Measurements from ENCODE around the gene CHAD. TPM values are rescaled to one million over a fixed set of nuclear protein-coding genes. Genes with fewer than 3 reads are reported as not detected.
A peak's percentile ranks its signal among the peaks of the same experiment; 100 is the strongest.

Gene CHAD
- total RNA-seq, 1 donor from 2014 or later, result not detected

- TF ChIP-seq CTCF (IDR thresholded peaks at IDR 0.05), result no peak
- ATAC-seq, result no peak
- no peaks in the 10 kb centered on the region for H3K27me3 ChIP-seq
- H3K4me3 ChIP-seq, result no peak overlapping the region
- intact Hi-C loops (cut with DNase I), result no loop called here
- no peak overlapping the region for H3K27ac ChIP-seq
- H3K4me1 ChIP-seq, result no peaks in the 10 kb centered on the region
- no peaks in the 10 kb centered on the region for H3K9me3 ChIP-seq
- no peaks in the 10 kb centered on the region for H3K36me3 ChIP-seq
- no peak for DNase-seq
Measured at GRCh38 chr17:50505591-50506130, 37.0 kb upstream of the CHAD start.

GRCh38 chr17:50502301-50502990 lies 33.8 kb upstream of the CHAD start:
- Histone ChIP-seq H3K27me3 (no peaks in the 10 kb centered on the region), H3K4me1 (no peaks in the 10 kb centered on the region), H3K27ac (no peak overlapping the region), H3K36me3 (no peaks in the 10 kb centered on the region), H3K9me3 (no peaks in the 10 kb centered on the region), H3K4me3 (no peak overlapping the region)
- no peak for ATAC-seq
- DNase-seq, result no peak
- TF ChIP-seq CTCF (IDR thresholded peaks at IDR 0.05), result no peak
- intact Hi-C loops (cut with DNase I), result no loop called here

GRCh38 chr17:50501054-50501453 lies 32.4 kb upstream of the CHAD start:
- peak; percentile 49 for TF ChIP-seq CTCF (IDR thresholded peaks at IDR 0.05)
- H3K36me3 ChIP-seq, result no peaks in the 10 kb centered on the region
- DNase-seq (no peak), ATAC-seq (no peak)
- no peak overlapping the region for H3K4me3 ChIP-seq
- no peak overlapping the region for H3K27ac ChIP-seq
- H3K27me3 ChIP-seq, result no peaks in the 10 kb centered on the region
- intact Hi-C loops (cut with DNase I), result no loop called here
- no peaks in the 10 kb centered on the region for H3K9me3 ChIP-seq
- no peaks in the 10 kb centered on the region for H3K4me1 ChIP-seq

GRCh38 chr17:50499721-50500120 lies 31.0 kb upstream of the CHAD start:
- no peak for TF ChIP-seq CTCF (IDR thresholded peaks at IDR 0.05)
- Histone ChIP-seq H3K27ac (no peak overlapping the region), H3K36me3 (no peaks in the 10 kb centered on the region), H3K4me3 (no peak overlapping the region), H3K9me3 (no peaks in the 10 kb centered on the region), H3K27me3 (no peaks in the 10 kb centered on the region), H3K4me1 (no peaks in the 10 kb centered on the region)
- DNase-seq (no peak), ATAC-seq (no peak)
- intact Hi-C loops (cut with DNase I), result no loop called here

GRCh38 chr17:50499270-50499669 lies 30.6 kb upstream of the CHAD start:
- intact Hi-C loops (cut with DNase I), result no loop called here
- no peak overlapping the region for H3K4me3 ChIP-seq
- no peaks in the 10 kb centered on the region for H3K4me1 ChIP-seq
- H3K27me3 ChIP-seq, result no peaks in the 10 kb centered on the region
- no peak for TF ChIP-seq CTCF (IDR thresholded peaks at IDR 0.05)
- DNase-seq (no peak), ATAC-seq (no peak)
- H3K27ac ChIP-seq, result no peak overlapping the region
- no peaks in the 10 kb centered on the region for H3K9me3 ChIP-seq
- H3K36me3 ChIP-seq, result no peaks in the 10 kb centered on the region
